Measurements from ENCODE around the gene TACC3.

DNA sequence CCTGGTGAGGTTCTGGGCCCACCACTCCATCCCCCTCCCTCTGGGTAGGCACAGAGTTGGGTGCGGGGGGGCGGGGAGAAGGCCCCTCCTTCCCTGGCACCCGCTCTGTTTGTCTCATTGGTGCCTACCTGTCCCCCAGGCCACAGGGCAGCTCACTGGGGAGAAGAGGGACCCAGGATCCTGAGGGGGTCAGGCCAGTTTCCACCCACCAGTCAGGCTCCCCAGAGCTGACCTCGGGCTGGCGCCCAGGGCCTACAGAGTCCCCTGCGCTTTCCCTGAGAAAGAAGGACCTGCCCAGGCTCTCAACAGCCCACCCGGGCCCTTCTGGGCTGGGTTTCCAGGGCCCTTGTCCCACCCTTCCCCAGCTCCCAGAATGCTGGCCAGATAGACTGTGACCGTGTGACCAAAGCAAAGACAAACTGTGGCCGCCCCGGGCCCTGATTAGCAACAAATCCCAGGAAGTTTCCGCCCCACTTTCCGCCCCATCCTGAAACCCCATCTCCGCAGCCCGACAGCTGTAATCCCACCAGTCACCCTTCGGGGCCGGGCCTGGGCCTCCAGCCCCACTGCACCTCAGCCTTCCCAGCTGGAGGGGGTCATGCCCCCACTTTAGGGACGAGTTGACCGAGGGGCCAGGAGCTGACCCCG is 38.0 kb downstream of the TACC3 start:
- TF ChIP-seq, protein P1, sequence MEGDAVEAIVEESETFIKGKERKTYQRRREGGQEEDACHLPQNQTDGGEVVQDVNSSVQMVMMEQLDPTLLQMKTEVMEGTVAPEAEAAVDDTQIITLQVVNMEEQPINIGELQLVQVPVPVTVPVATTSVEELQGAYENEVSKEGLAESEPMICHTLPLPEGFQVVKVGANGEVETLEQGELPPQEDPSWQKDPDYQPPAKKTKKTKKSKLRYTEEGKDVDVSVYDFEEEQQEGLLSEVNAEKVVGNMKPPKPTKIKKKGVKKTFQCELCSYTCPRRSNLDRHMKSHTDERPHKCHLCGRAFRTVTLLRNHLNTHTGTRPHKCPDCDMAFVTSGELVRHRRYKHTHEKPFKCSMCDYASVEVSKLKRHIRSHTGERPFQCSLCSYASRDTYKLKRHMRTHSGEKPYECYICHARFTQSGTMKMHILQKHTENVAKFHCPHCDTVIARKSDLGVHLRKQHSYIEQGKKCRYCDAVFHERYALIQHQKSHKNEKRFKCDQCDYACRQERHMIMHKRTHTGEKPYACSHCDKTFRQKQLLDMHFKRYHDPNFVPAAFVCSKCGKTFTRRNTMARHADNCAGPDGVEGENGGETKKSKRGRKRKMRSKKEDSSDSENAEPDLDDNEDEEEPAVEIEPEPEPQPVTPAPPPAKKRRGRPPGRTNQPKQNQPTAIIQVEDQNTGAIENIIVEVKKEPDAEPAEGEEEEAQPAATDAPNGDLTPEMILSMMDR (IDR thresholded peaks at IDR 0.05), result no peak
- TF ChIP-seq ZNF512 (CRISPR knock-in tag; IDR thresholded peaks at IDR 0.05; ENCODE audit: borderline replicate concordance) (no peak), TEAD4 (CRISPR knock-in tag; IDR thresholded peaks at IDR 0.05) (no peak), E2F5 (CRISPR knock-in tag; IDR thresholded peaks at IDR 0.05) (no peak), ZBTB21 (CRISPR knock-in tag; IDR thresholded peaks at IDR 0.05; ENCODE audit: borderline replicate concordance) (no peak), ELF4 (CRISPR knock-in tag; IDR thresholded peaks at IDR 0.05; ENCODE audit: low read depth) (no peak), SMAD4 (CRISPR knock-in tag; IDR thresholded peaks at IDR 0.05) (no peak), CREB1 (CRISPR knock-in tag; IDR thresholded peaks at IDR 0.05) (no peak)
- TF ChIP-seq, protein P2, sequence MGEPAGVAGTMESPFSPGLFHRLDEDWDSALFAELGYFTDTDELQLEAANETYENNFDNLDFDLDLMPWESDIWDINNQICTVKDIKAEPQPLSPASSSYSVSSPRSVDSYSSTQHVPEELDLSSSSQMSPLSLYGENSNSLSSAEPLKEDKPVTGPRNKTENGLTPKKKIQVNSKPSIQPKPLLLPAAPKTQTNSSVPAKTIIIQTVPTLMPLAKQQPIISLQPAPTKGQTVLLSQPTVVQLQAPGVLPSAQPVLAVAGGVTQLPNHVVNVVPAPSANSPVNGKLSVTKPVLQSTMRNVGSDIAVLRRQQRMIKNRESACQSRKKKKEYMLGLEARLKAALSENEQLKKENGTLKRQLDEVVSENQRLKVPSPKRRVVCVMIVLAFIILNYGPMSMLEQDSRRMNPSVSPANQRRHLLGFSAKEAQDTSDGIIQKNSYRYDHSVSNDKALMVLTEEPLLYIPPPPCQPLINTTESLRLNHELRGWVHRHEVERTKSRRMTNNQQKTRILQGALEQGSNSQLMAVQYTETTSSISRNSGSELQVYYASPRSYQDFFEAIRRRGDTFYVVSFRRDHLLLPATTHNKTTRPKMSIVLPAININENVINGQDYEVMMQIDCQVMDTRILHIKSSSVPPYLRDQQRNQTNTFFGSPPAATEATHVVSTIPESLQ (CRISPR knock-in tag; IDR thresholded peaks at IDR 0.05), result no peak

Measured in WTC11 (cell line).